ENCODE measurements around the gene STK32B. TPM values are rescaled to one million over a fixed set of nuclear protein-coding genes. Genes with fewer than 3 reads are reported as not detected.
A peak's percentile ranks its signal among the peaks of the same experiment; 100 is the strongest.

STK32B gene
- total RNA-seq, 1 experiment from 2014 or later: 1.1 TPM

DNA sequence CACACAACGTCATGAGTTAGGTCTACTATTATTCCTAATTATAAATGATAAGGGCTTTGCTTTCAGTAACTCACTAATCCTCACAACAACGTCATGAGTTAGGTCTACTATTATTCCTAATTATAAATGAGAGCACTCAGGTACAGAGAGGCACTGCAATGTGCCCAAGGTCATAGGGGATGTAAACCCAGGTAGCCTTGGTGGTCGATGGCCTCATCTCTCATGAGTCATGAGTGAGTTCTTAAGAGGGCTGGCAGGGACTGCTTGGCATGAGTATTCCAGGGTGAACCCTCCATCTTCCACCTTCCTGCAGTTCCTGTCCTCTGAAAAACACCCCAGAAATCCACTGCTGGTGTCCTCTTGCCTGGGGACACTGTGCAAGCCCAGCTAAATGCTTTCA is 317.1 kb downstream of the STK32B start:
- H3K27ac ChIP-seq (ENCODE audit: low read length): no peak overlapping the region
- POLR2A ChIA-PET (ENCODE audit: unreplicated experiment): no interaction called here
- no peak for TF ChIP-seq EZH2 (IDR thresholded peaks at IDR 0.05; ENCODE audit: low read length, unreplicated experiment)
- TF ChIP-seq EZH2phosphoT487 (IDR thresholded peaks at IDR 0.05; ENCODE audit: borderline replicate concordance, low read length): no peak
- TF ChIP-seq, protein P1, sequence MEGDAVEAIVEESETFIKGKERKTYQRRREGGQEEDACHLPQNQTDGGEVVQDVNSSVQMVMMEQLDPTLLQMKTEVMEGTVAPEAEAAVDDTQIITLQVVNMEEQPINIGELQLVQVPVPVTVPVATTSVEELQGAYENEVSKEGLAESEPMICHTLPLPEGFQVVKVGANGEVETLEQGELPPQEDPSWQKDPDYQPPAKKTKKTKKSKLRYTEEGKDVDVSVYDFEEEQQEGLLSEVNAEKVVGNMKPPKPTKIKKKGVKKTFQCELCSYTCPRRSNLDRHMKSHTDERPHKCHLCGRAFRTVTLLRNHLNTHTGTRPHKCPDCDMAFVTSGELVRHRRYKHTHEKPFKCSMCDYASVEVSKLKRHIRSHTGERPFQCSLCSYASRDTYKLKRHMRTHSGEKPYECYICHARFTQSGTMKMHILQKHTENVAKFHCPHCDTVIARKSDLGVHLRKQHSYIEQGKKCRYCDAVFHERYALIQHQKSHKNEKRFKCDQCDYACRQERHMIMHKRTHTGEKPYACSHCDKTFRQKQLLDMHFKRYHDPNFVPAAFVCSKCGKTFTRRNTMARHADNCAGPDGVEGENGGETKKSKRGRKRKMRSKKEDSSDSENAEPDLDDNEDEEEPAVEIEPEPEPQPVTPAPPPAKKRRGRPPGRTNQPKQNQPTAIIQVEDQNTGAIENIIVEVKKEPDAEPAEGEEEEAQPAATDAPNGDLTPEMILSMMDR (conservative IDR thresholded peaks at IDR 0.05; ENCODE audit: low read depth, low read length): no peak

DNA sequence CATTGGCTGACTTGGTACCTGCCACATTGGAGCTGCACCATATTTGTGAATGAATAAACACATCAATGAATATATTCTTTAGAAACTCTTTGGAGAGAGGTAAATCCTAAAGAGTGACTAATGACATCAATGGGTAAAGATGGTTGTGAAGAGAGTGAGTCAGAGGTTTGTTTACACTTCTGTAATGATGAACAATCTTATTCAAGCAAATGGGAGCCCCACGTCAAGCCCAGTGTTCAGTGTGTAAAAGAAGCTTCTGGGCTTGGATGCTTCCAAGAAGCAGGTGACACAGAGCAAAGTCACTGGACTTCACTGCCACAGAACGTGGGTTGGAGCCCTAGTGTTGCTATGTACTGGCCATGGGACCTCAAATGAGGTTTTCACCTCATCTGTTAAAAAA is 319.0 kb downstream of the STK32B start:
- H3F3A ChIP-seq (ENCODE audit: low read length, unreplicated experiment): no peaks in the 10 kb centered on the region
- no peak overlapping the region for H2AFZ ChIP-seq (ENCODE audit: low read length)
- H3K27ac ChIP-seq (ENCODE audit: low read length): peak overlapping the region; percentile 99
- H3K4me1 ChIP-seq (ENCODE audit: insufficient read depth, low read length): peaks cover 71% of the 10 kb centered on the region
- POLR2A ChIA-PET (ENCODE audit: unreplicated experiment): no interaction called here
- BruUV-seq (replicated peaks): no TSS peak
- no peaks in the 10 kb centered on the region for H4K20me1 ChIP-seq (ENCODE audit: low read length)
- H3K4me3 ChIP-seq (ENCODE audit: low read length): no peak overlapping the region
- peak overlapping the region; percentile 86 for H3K9ac ChIP-seq (ENCODE audit: low read length)
- CTCF ChIA-PET: no interaction called here
- ATAC-seq (peak; percentile 43), DNase-seq (peak; percentile 90)
- intact Hi-C loops (cut with micrococcal nuclease): loop anchor here (10.0 kb wide), 1 partner anchor 425 kb away; no protein-coding TSS in a partner anchor
- peak overlapping the region; percentile 10; the same call in 1 of the 2 replicates for H3K4me2 ChIP-seq (ENCODE audit: low read length)
- H3K9me2 ChIP-seq (replicated peaks; ENCODE audit: low read length): no peaks in the 10 kb centered on the region
- H3K36me3 ChIP-seq (ENCODE audit: low read depth, low read length): no peaks in the 10 kb centered on the region
- TF ChIP-seq EZH2 (IDR thresholded peaks at IDR 0.05; ENCODE audit: low read length, unreplicated experiment) (no peak), EZH2phosphoT487 (IDR thresholded peaks at IDR 0.05; ENCODE audit: borderline replicate concordance, low read length) (no peak)
- TF ChIP-seq, protein P1 (conservative IDR thresholded peaks at IDR 0.05; ENCODE audit: low read depth, low read length): no peak
- H3K79me2 ChIP-seq (ENCODE audit: low read length): no peaks in the 10 kb centered on the region
- H3K9me3 ChIP-seq (ENCODE audit: low read length): no peaks in the 10 kb centered on the region
- no peaks in the 10 kb centered on the region for H3K27me3 ChIP-seq (ENCODE audit: low read length)

More for the DNA sequence above, 317.1 kb downstream of the STK32B start:
- Histone ChIP-seq H3K27me3 (ENCODE audit: low read length) (no peaks in the 10 kb centered on the region), H2AFZ (ENCODE audit: low read length) (no peak overlapping the region), H3K79me2 (ENCODE audit: low read length) (no peaks in the 10 kb centered on the region), H3K9me2 (replicated peaks; ENCODE audit: low read length) (no peaks in the 10 kb centered on the region), H3K9ac (ENCODE audit: low read length) (no peak overlapping the region), H3K4me3 (ENCODE audit: low read length) (no peak overlapping the region), H3F3A (ENCODE audit: low read length, unreplicated experiment) (no peaks in the 10 kb centered on the region), H3K9me3 (ENCODE audit: low read length) (no peaks in the 10 kb centered on the region), H3K4me1 (ENCODE audit: insufficient read depth, low read length) (peaks cover 65% of the 10 kb centered on the region), H3K4me2 (ENCODE audit: low read length) (no peak overlapping the region), H3K36me3 (ENCODE audit: low read depth, low read length) (no peaks in the 10 kb centered on the region), H4K20me1 (ENCODE audit: low read length) (no peaks in the 10 kb centered on the region)
- CTCF ChIA-PET: no interaction called here
- DNase-seq (no peak), ATAC-seq (no peak)
- intact Hi-C loops (cut with micrococcal nuclease): no loop called here
- BruUV-seq (replicated peaks): no TSS peak

DNA sequence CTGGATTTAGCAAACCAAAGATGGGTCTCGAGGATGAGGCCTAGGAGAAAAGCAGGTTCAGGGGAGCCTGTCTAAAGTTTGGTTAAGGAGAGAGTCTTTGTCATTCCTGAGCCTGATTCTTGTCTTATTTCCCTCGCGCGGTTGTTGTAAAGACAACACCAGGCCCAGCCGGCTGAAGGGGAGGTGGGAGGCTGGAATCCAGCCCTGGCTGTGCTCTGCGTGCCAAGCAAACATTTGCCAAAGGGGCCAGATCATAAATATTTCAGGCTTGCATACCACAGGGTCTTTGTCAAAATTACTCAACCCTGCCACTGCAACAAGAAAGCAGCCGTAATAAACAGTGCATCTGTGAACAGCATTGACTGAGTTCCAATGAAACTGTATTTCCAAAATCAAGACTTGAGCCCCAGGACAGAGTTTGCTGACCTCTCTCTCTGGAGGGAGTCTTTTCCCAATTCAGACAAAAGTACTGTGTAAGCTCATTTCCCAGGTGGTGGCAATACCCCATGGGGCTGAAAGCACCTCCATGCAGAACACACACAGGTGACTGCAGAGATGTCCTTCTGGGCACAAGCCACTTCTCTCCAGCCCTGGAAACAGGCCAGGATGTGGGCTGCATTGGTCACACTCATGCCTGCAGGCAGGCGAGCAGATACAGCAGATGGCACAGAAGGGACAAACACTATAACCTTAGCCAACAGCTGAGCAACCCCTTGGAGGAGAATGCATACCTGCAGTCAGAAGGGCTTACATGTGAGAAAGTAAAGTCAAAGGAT is 320.3 kb downstream of the STK32B start:
- H3F3A ChIP-seq (ENCODE audit: low read length, unreplicated experiment): no peaks in the 10 kb centered on the region
- no peak overlapping the region for H2AFZ ChIP-seq (ENCODE audit: low read length)
- ATAC-seq (peak; percentile 15), DNase-seq (peak; percentile 88)
- H3K36me3 ChIP-seq (ENCODE audit: low read depth, low read length): no peaks in the 10 kb centered on the region
- no TSS peak for BruUV-seq (replicated peaks)
- H3K4me3 ChIP-seq (ENCODE audit: low read length): no peak overlapping the region
- H3K4me2 ChIP-seq (ENCODE audit: low read length): peak overlapping the region; percentile 61
- POLR2A ChIA-PET (ENCODE audit: unreplicated experiment): no interaction called here
- H3K9ac ChIP-seq (ENCODE audit: low read length): peak overlapping the region; percentile 86
- CTCF ChIA-PET: no interaction called here
- no peaks in the 10 kb centered on the region for H3K9me3 ChIP-seq (ENCODE audit: low read length)
- no peaks in the 10 kb centered on the region for H3K79me2 ChIP-seq (ENCODE audit: low read length)
- intact Hi-C loops (cut with micrococcal nuclease): loop anchor here (10.0 kb wide), 1 partner anchor 423 kb away; no protein-coding TSS in a partner anchor
- TF ChIP-seq EZH2phosphoT487 (IDR thresholded peaks at IDR 0.05; ENCODE audit: borderline replicate concordance, low read length) (no peak), EZH2 (IDR thresholded peaks at IDR 0.05; ENCODE audit: low read length, unreplicated experiment) (no peak)
- TF ChIP-seq, protein P1 (conservative IDR thresholded peaks at IDR 0.05; ENCODE audit: low read depth, low read length): no peak
- no peaks in the 10 kb centered on the region for H3K27me3 ChIP-seq (ENCODE audit: low read length)
- no peaks in the 10 kb centered on the region for H3K9me2 ChIP-seq (replicated peaks; ENCODE audit: low read length)
- no peaks in the 10 kb centered on the region for H4K20me1 ChIP-seq (ENCODE audit: low read length)
- H3K4me1 ChIP-seq (ENCODE audit: insufficient read depth, low read length): peaks cover 70% of the 10 kb centered on the region
- peak overlapping the region; percentile 99 for H3K27ac ChIP-seq (ENCODE audit: low read length)
